ENCODE measurements around the gene TAPT1. TPM values are rescaled to one million over a fixed set of nuclear protein-coding genes. Genes with fewer than 3 reads are reported as not detected.

The TAPT1 gene
- total and polyA plus RNA-seq, 2 of the 13 experiments (the other 11 are each of a cell fraction or from before 2014, with no cell fraction given) = 24.5 to 25.3 TPM

DNA sequence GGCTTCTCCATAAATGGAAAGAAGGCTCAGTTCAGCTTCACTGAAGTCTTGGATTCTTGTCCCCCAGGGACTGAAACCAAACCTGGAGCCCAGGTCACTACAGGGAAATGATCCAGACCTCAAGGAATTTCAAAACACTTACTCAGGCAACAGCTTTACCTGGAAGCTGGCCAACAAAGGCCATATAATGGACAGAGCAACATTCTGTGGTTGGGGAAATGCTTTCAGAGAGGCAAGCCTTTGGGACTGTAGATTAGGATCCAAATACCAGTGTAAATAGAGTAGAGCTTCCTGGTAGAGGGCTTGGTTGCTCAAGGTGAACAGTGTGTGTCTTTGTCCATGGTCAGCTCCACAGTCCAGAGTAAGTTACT is 85.4 kb downstream of the TAPT1 start (continued):
- no peak for TF ChIP-seq ZNF296 (CRISPR knock-in tag; conservative IDR thresholded peaks at IDR 0.05)
- TF ChIP-seq ZNF251 (CRISPR knock-in tag; IDR thresholded peaks at IDR 0.05) = no peak
- peak; percentile 61; the same call in 1 of the 2 replicates for TF ChIP-seq NCOR1 (IDR thresholded peaks at IDR 0.05; ENCODE audit: borderline replicate concordance, low read length)
- TF ChIP-seq ZNF430 (CRISPR knock-in tag; IDR thresholded peaks at IDR 0.05) = no peak
- no peak for TF ChIP-seq KLF9 (CRISPR knock-in tag; IDR thresholded peaks at IDR 0.05; ENCODE audit: low read depth)
- TF ChIP-seq, protein P1, sequence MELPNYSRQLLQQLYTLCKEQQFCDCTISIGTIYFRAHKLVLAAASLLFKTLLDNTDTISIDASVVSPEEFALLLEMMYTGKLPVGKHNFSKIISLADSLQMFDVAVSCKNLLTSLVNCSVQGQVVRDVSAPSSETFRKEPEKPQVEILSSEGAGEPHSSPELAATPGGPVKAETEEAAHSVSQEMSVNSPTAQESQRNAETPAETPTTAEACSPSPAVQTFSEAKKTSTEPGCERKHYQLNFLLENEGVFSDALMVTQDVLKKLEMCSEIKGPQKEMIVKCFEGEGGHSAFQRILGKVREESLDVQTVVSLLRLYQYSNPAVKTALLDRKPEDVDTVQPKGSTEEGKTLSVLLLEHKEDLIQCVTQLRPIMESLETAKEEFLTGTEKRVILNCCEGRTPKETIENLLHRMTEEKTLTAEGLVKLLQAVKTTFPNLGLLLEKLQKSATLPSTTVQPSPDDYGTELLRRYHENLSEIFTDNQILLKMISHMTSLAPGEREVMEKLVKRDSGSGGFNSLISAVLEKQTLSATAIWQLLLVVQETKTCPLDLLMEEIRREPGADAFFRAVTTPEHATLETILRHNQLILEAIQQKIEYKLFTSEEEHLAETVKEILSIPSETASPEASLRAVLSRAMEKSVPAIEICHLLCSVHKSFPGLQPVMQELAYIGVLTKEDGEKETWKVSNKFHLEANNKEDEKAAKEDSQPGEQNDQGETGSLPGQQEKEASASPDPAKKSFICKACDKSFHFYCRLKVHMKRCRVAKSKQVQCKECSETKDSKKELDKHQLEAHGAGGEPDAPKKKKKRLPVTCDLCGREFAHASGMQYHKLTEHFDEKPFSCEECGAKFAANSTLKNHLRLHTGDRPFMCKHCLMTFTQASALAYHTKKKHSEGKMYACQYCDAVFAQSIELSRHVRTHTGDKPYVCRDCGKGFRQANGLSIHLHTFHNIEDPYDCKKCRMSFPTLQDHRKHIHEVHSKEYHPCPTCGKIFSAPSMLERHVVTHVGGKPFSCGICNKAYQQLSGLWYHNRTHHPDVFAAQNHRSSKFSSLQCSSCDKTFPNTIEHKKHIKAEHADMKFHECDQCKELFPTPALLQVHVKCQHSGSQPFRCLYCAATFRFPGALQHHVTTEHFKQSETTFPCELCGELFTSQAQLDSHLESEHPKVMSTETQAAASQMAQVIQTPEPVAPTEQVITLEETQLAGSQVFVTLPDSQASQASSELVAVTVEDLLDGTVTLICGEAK (IDR thresholded peaks at IDR 0.05) = no peak
- TF ChIP-seq, protein P1 (CRISPR knock-in tag; IDR thresholded peaks at IDR 0.05) = no peak
- TF ChIP-seq JUNB (CRISPR knock-in tag; IDR thresholded peaks at IDR 0.05; ENCODE audit: borderline replicate concordance) = no peak
- TF ChIP-seq SAP130 (CRISPR knock-in tag; IDR thresholded peaks at IDR 0.05; ENCODE audit: low read depth) = peak; percentile 59; the same call in 1 of the 2 replicates
- no peak for TF ChIP-seq PAWR (CRISPR knock-in tag; IDR thresholded peaks at IDR 0.05; ENCODE audit: borderline replicate concordance)
- TF ChIP-seq, protein P2, sequence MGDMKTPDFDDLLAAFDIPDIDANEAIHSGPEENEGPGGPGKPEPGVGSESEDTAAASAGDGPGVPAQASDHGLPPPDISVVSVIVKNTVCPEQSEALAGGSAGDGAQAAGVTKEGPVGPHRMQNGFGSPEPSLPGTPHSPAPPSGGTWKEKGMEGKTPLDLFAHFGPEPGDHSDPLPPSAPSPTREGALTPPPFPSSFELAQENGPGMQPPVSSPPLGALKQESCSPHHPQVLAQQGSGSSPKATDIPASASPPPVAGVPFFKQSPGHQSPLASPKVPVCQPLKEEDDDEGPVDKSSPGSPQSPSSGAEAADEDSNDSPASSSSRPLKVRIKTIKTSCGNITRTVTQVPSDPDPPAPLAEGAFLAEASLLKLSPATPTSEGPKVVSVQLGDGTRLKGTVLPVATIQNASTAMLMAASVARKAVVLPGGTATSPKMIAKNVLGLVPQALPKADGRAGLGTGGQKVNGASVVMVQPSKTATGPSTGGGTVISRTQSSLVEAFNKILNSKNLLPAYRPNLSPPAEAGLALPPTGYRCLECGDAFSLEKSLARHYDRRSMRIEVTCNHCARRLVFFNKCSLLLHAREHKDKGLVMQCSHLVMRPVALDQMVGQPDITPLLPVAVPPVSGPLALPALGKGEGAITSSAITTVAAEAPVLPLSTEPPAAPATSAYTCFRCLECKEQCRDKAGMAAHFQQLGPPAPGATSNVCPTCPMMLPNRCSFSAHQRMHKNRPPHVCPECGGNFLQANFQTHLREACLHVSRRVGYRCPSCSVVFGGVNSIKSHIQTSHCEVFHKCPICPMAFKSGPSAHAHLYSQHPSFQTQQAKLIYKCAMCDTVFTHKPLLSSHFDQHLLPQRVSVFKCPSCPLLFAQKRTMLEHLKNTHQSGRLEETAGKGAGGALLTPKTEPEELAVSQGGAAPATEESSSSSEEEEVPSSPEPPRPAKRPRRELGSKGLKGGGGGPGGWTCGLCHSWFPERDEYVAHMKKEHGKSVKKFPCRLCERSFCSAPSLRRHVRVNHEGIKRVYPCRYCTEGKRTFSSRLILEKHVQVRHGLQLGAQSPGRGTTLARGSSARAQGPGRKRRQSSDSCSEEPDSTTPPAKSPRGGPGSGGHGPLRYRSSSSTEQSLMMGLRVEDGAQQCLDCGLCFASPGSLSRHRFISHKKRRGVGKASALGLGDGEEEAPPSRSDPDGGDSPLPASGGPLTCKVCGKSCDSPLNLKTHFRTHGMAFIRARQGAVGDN (CRISPR knock-in tag; IDR thresholded peaks at IDR 0.05) = no peak
- TF ChIP-seq, protein P3, sequence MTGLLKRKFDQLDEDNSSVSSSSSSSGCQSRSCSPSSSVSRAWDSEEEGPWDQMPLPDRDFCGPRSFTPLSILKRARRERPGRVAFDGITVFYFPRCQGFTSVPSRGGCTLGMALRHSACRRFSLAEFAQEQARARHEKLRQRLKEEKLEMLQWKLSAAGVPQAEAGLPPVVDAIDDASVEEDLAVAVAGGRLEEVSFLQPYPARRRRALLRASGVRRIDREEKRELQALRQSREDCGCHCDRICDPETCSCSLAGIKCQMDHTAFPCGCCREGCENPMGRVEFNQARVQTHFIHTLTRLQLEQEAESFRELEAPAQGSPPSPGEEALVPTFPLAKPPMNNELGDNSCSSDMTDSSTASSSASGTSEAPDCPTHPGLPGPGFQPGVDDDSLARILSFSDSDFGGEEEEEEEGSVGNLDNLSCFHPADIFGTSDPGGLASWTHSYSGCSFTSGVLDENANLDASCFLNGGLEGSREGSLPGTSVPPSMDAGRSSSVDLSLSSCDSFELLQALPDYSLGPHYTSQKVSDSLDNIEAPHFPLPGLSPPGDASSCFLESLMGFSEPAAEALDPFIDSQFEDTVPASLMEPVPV (CRISPR knock-in tag; IDR thresholded peaks at IDR 0.05) = no peak
- no peak for TF ChIP-seq ZNF510 (CRISPR knock-in tag; IDR thresholded peaks at IDR 0.05; ENCODE audit: low read depth)
- peak; percentile 55; the same call in 1 of the 2 replicates for TF ChIP-seq HMG20B (CRISPR knock-in tag; conservative IDR thresholded peaks at IDR 0.05)
- TF ChIP-seq ZNF788 (CRISPR knock-in tag; IDR thresholded peaks at IDR 0.05; ENCODE audit: borderline replicate concordance) = no peak

Data from HepG2 (cell line).